Lower leg skin (tissue), 3 donors: Measurements from ENCODE around the gene KIFAP3.
"Not testable (repeated sequence)": the region's sequence is repeated elsewhere in the genome, so short reads cannot be mapped to it uniquely, and the experiment has no call there.

ENCODE experiments used
- CTCF ChIP-seq, 3 donors: fragments of 450-650 bp; IDR thresholded peaks; one replicate each; pipeline ENCODE4 v1.5.1; 2016; ENCODE audit warnings: antibody characterized with exemption in 3 of 3, mild to moderate bottlenecking in 3 of 3, moderate library complexity in 2 of 3
- POLR2A ChIP-seq, 2 donors: fragments of 450-650 bp; IDR thresholded peaks; one replicate each; pipeline ENCODE4 v1.6.1; 2016 to 2017; ENCODE audit warnings: antibody characterized with exemption in 2 of 2, mild to moderate bottlenecking in 1 of 2, moderate library complexity in 1 of 2

- not testable (repeated sequence) for TF ChIP-seq CTCF, POLR2A (IDR thresholded peaks at IDR 0.05)
Observed at GRCh38 chr1:170113140-170113539, 38.6 kb upstream of the KIFAP3 start.
